H1 (cell line): ENCODE measurements around the gene RPLP2. TPM values are rescaled to one million over a fixed set of nuclear protein-coding genes. Genes with fewer than 3 reads are reported as not detected.

Source experiments
- CTCF ChIA-PET: fragments of 300-600 bp; sonication (Branson Sonifier 250); formaldehyde crosslinking; loops from one replicate; lab custom pipeline; 2021; ENCODE audit not compliant: partially characterized antibody; lab: Charles Lee
- POLR2A ChIA-PET: fragments of 300-600 bp; sonication (Branson Sonifier 250); formaldehyde crosslinking; loops from one replicate; lab custom pipeline; 2021; ENCODE audit warnings: inconsistent platforms; ENCODE audit not compliant: partially characterized antibody; lab: Charles Lee
- DNase-seq, 2 experiments: peaks; one replicate each; pipeline versions ENCODE4 v3.0.0 to v3.0.0-alpha.2; 2010 to 2022; ENCODE audit warnings: low spot score in 2 of 2, low read depth in 1 of 2, mixed read lengths in 1 of 2
- FAIRE-seq: peaks from 2 replicates; lab custom pipeline; 2011; peaks lifted over from hg19 to GRCh38; lab: Jason Lieb, UNC
- H2AFZ ChIP-seq: 2 replicates; pipeline ENCODE4 v1.8.1; 2012; ENCODE audit warnings: low read length, inconsistent platforms
- H2AK5ac ChIP-seq: 2 replicates; pipeline ENCODE4 v1.6.1; 2013; ENCODE audit warnings: low read depth, low read length
- H2BK120ac ChIP-seq: replicated peaks from 2 replicates; pipeline ENCODE3; 2013; ENCODE audit warnings: low read depth, low read length, inconsistent platforms
- H2BK12ac ChIP-seq: 2 replicates; pipeline ENCODE4 v1.6.1; 2013; ENCODE audit warnings: low read depth, low read length
- H2BK15ac ChIP-seq: 2 replicates; pipeline ENCODE4 v1.6.1; 2013; ENCODE audit warnings: low read length
- H2BK20ac ChIP-seq: 2 replicates; pipeline ENCODE4 v1.6.1; 2013; ENCODE audit warnings: low read length
- H2BK5ac ChIP-seq: 2 replicates; pipeline ENCODE4 v1.6.1; 2013; ENCODE audit warnings: low read depth, low read length
- H3K14ac ChIP-seq: 2 replicates; pipeline ENCODE4 v1.6.1; 2013; ENCODE audit warnings: inconsistent platforms; ENCODE audit not compliant: insufficient read length
- H3K18ac ChIP-seq: 2 replicates; pipeline ENCODE4 v1.6.1; 2013; ENCODE audit warnings: low read length; ENCODE audit errors: extremely low read depth
- H3K23ac ChIP-seq: 2 replicates; pipeline ENCODE4 v1.6.1; 2013; ENCODE audit warnings: inconsistent platforms; ENCODE audit not compliant: insufficient read length
- H3K23me2 ChIP-seq: 2 replicates; pipeline ENCODE4 v1.6.1; 2013; ENCODE audit warnings: low read depth, low read length
- H3K27ac ChIP-seq: 2 replicates; pipeline ENCODE4 v1.6.1; 2011; ENCODE audit warnings: low read depth, low read length, inconsistent platforms
- H3K27me3 ChIP-seq, 4 experiments: replicated peaks in 1 of 4; 1 replicate in 1 of 4; 2 replicates in 3 of 4; pipeline versions ENCODE4 v1.6.1 to v1.8.1; 2011 to 2013; ENCODE audit warnings: low read length in 3 of 4, mild to moderate bottlenecking in 3 of 4, inconsistent platforms in 2 of 4, mixed read lengths in 2 of 4, moderate library complexity in 1 of 4; ENCODE audit not compliant: control insufficient read depth in 3 of 4, insufficient read depth in 3 of 4; ENCODE audit errors: extremely low read depth in 1 of 4
- H3K36me3 ChIP-seq, 4 experiments: 2 replicates each; pipeline versions ENCODE4 v1.6.1 to v1.8.1; 2011 to 2013; ENCODE audit warnings: mild to moderate bottlenecking in 4 of 4, low read length in 3 of 4, moderate library complexity in 2 of 4, control low read depth in 1 of 4, inconsistent platforms in 1 of 4; ENCODE audit not compliant: insufficient read depth in 4 of 4, control insufficient read depth in 2 of 4
- H3K4ac ChIP-seq: replicated peaks from 2 replicates; pipeline ENCODE3; 2013; ENCODE audit warnings: low read length, low read depth, mixed read lengths, inconsistent platforms; ENCODE audit not compliant: insufficient read length
- H3K4me1 ChIP-seq, 4 experiments: replicated peaks in 1 of 4; 1 replicate in 1 of 4; 2 replicates in 3 of 4; pipeline versions ENCODE4 v1.6.1 to v1.8.1; 2011 to 2013; ENCODE audit warnings: low read length in 3 of 4, inconsistent platforms in 2 of 4, mixed read lengths in 1 of 4; ENCODE audit not compliant: insufficient read depth in 4 of 4, control insufficient read depth in 3 of 4
- H3K4me2 ChIP-seq, 2 experiments: 2 replicates each; pipeline versions ENCODE4 v1.6.1 to v1.8.1; 2011 to 2013; ENCODE audit warnings: low read depth in 2 of 2, low read length in 2 of 2, control low read depth in 1 of 2, inconsistent platforms in 1 of 2, mild to moderate bottlenecking in 1 of 2; ENCODE audit not compliant: insufficient read depth in 1 of 2
- H3K4me3 ChIP-seq, 4 experiments: fragments of 200-600, 300-600 bp in 1 of 4; sonication (generic), shearing (Covaris generic), sonication (Bioruptor Twin) in 1 of 4; 2 replicates each; pipeline versions ENCODE4 v1.5.1 to v1.8.1; 2011 to 2016; ENCODE audit warnings: low read length in 4 of 4, low read depth in 3 of 4, control low read depth in 2 of 4, inconsistent platforms in 2 of 4, mild to moderate bottlenecking in 2 of 4, mixed read lengths in 1 of 4, moderate library complexity in 1 of 4; ENCODE audit not compliant: insufficient read depth in 2 of 4; ENCODE audit errors: extremely low read depth in 1 of 4
- H3K56ac ChIP-seq: replicated peaks from 2 replicates; pipeline ENCODE3; 2013; ENCODE audit warnings: low read depth, mild to moderate bottlenecking, mixed read lengths, low read length, inconsistent platforms; ENCODE audit not compliant: insufficient read length
- H3K79me1 ChIP-seq: 2 replicates; pipeline ENCODE4 v1.6.1; 2013; ENCODE audit warnings: low read depth, low read length, control low read depth
- H3K79me2 ChIP-seq, 2 experiments: 2 replicates each; pipeline versions ENCODE4 v1.6.1 to v1.8.1; 2012 to 2013; ENCODE audit warnings: low read length in 2 of 2, mild to moderate bottlenecking in 2 of 2, inconsistent platforms in 1 of 2; ENCODE audit not compliant: insufficient read depth in 2 of 2, control insufficient read depth in 1 of 2
- H3K9ac ChIP-seq, 4 experiments: replicated peaks in 1 of 4; 1 replicate in 1 of 4; 2 replicates in 3 of 4; pipeline versions ENCODE4 v1.6.1 to v1.8.1; 2011 to 2013; ENCODE audit warnings: low read depth in 3 of 4, low read length in 3 of 4, control low read depth in 2 of 4, mild to moderate bottlenecking in 2 of 4, moderate library complexity in 2 of 4, inconsistent platforms in 1 of 4; ENCODE audit errors: extremely low read depth in 1 of 4
- H3K9me3 ChIP-seq, 2 experiments: 2 replicates each; pipeline versions ENCODE4 v1.6.1 to v1.8.1; 2012 to 2013; ENCODE audit warnings: mild to moderate bottlenecking in 2 of 2, moderate library complexity in 2 of 2, control low read depth in 1 of 2, inconsistent platforms in 1 of 2, low read depth in 1 of 2, low read length in 1 of 2, mixed read lengths in 1 of 2; ENCODE audit not compliant: insufficient read depth in 2 of 2
- H4K20me1 ChIP-seq, 2 experiments: replicated peaks in 1 of 2; 2 replicates each; pipeline versions ENCODE3 to v1.8.1; 2011 to 2013; ENCODE audit warnings: inconsistent platforms in 2 of 2, low read length in 2 of 2, mild to moderate bottlenecking in 1 of 2; ENCODE audit not compliant: insufficient read depth in 2 of 2, control insufficient read depth in 1 of 2
- H4K5ac ChIP-seq: 2 replicates; pipeline ENCODE4 v1.6.1; 2013; ENCODE audit warnings: low read length, low read depth, mixed read lengths, inconsistent platforms; ENCODE audit not compliant: insufficient read length
- H4K8ac ChIP-seq: 2 replicates; pipeline ENCODE4 v1.8.0; 2013; ENCODE audit warnings: mild to moderate bottlenecking, moderate library complexity, low read length, inconsistent platforms; ENCODE audit not compliant: insufficient read depth; ENCODE audit errors: extremely low read depth
- H4K91ac ChIP-seq: replicated peaks from 2 replicates; pipeline ENCODE3; 2013; ENCODE audit warnings: low read length, mixed read lengths, inconsistent platforms; ENCODE audit not compliant: insufficient read length
- ASH2L ChIP-seq: fragments of 200-600, 300-600 bp; sonication (generic); IDR thresholded peaks from one replicate; pipeline ENCODE4 v1.7.1; 2017; ENCODE audit warnings: low read length
- GTF2F1 ChIP-seq: IDR thresholded peaks from 2 replicates; pipeline ENCODE4 v1.6.1; 2012; ENCODE audit warnings: low read depth, low read length, improper control_type of control experiment, borderline replicate concordance
- RAD21 ChIP-seq, 2 experiments: IDR thresholded peaks in 1 of 2; conservative IDR thresholded peaks in 1 of 2; 2 replicates each; pipeline ENCODE4 v1.6.1; 2011; ENCODE audit warnings: low read depth in 2 of 2, low read length in 2 of 2, improper control_type of control experiment in 1 of 2, inconsistent platforms in 1 of 2, mild to moderate bottlenecking in 1 of 2, moderate library complexity in 1 of 2
- SP2 ChIP-seq: IDR thresholded peaks from 2 replicates; pipeline ENCODE4 v1.6.1; 2012; ENCODE audit warnings: mild to moderate bottlenecking, low read length, inconsistent platforms
- TAF7 ChIP-seq: optimal IDR thresholded peaks from 2 replicates; pipeline ENCODE3; 2011; ENCODE audit warnings: low read depth, mild to moderate bottlenecking, inconsistent platforms, low read length, moderate library complexity, borderline replicate concordance
- ZNF274 ChIP-seq: IDR thresholded peaks from 2 replicates; pipeline ENCODE4 v1.7.0; 2012; ENCODE audit warnings: low read length, borderline replicate concordance; ENCODE audit errors: extremely low read depth
- WGBS, 2 experiments: shearing (Covaris generic) in 1 of 2; methylation state at CpG; one replicate each; pipeline versions ENCODE4 v1.1.6 to v1.1.7; 2013 to 2015; ENCODE audit warnings: low lambda C conversion rate in 2 of 2, mixed read lengths in 2 of 2, inconsistent platforms in 1 of 2, low coverage in 1 of 2, missing lambda C conversion rate in 1 of 2; ENCODE audit not compliant: insufficient replicate concordance in 2 of 2, insufficient coverage in 1 of 2, insufficient read length in 1 of 2; ENCODE audit errors: extremely low coverage in 1 of 2, missing lambda C conversion rate in 1 of 2; 5-methylcytosine and 5-hydroxymethylcytosine counted together
- polyA plus RNA-seq, 7 experiments: library from polyadenylated mRNA; depleted of rRNA in 3 of 7; stranded (reverse) in 5 of 7; unstranded in 2 of 7; fragments of >200 nt in 5 of 7; fragments of 200-250 nt in 2 of 7; gene quantifications; 1 replicate in 5 of 7; 2 replicates in 1 of 7; 4 replicates in 1 of 7; pipeline versions ENCODE4 v1.2.1 to v1.2.3, GENCODE V29; 2011 to 2013; ENCODE audit warnings: missing spikeins in 2 of 7, mixed read lengths in 2 of 7
- total RNA-seq: library from RNA; stranded (reverse); fragmentation: NEBNext Ultra II Directional; extraction: Animal tissue kit (Norgen Biotek cat#: 25700); gene quantifications from 2 replicates; pipeline ENCODE4 v1.2.1, GENCODE V29; 2021

Gene RPLP2
- total and polyA plus RNA-seq, 2 of the 8 experiments (the other 6 are each of a cell fraction or from before 2014, with no cell fraction given), result 1,789 to 2,106 TPM

DNA sequence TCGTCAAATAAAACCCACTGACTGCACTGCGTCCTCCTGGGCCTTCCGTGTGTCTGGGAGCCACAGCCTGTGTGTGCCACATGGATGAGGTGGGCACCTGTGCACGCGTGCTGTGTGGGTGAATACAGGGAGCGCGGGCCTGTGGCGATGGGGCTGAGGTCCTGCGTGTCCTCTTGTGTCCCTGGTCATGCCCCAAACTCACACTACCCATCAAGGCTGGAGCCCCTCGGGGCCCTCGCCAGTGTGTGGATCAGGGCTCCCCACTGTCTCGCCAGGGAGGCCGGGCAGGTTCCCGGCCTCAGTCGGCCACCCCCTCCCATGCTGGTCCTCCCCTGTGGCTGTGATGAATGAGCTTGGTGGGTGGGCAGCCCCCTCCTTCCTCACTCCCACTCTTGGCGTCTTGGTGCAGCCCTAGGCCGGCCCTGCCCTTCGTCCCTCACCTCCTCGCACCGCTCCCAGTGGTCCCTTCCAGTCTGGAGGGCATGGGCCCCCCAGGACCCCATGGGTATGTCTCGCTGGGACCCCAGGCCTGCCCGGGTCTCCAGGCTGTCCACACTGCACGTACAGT lies 22.3 kb downstream of the RPLP2 start:
- WGBS, 2 experiments, result 67% methylated on average over 21 of the region's 23 CpGs; no CpG with 5 or more reads in 1 of the 2 experiments
- H3K9me3 ChIP-seq, result no peaks in the 10 kb centered on the region
- DNase-seq, result no peak
- peaks cover 0 to 4% (median under 1%) of the 10 kb centered on the region in 4 experiments; a peak in 3 of 8 replicates for H3K36me3 ChIP-seq
- no peak overlapping the region for H2BK120ac ChIP-seq
- no peak overlapping the region for H3K14ac ChIP-seq
- peaks cover 0 to 54% (median 46%) of the 10 kb centered on the region in 4 experiments; a peak in 6 of 7 replicates for H3K4me1 ChIP-seq
- H3K27me3 ChIP-seq, result peaks cover 6 to 41% (median 31%) of the 10 kb centered on the region in 4 experiments
- peak overlapping the region; percentile 81 for H4K8ac ChIP-seq
- peak overlapping the region; percentile 23; the same call in 1 of the 2 replicates for H2BK15ac ChIP-seq
- POLR2A ChIA-PET, result interaction anchor here (1.0 to 53.0 kb wide), 6 partner anchors 2 to 88 kb away, joined by 3 to 1917 read pairs (median 120); partner anchors contain the start of genes CD151, CEND1, CRACR2B and PIDD1
- 0 out of 2 replicates have a peak overlapping the region, but pooled peaks have one; percentile 72 for H2BK20ac ChIP-seq
- CTCF ChIA-PET, result interaction anchor here (0.6 to 2.8 kb wide), 9 partner anchors 9 to 91 kb away, joined by 3 to 10 read pairs (median 4); partner anchors contain the start of genes PNPLA2, POLR2L and TSPAN4
- peaks cover 2 to 15% of the 10 kb centered on the region in 2 experiments for H4K20me1 ChIP-seq
- H3K27ac ChIP-seq, result no peak overlapping the region
- H2BK5ac ChIP-seq, result peak overlapping the region; percentile 26; the same call in 1 of the 2 replicates
- peak overlapping the region in 1 of 4 experiments; percentile 29; a peak in 2 of 7 replicates for H3K9ac ChIP-seq
- H3K4ac ChIP-seq, result peak overlapping the region; percentile 78
- no peak overlapping the region for H2AFZ ChIP-seq
- no peak for FAIRE-seq
- H3K4me3 ChIP-seq, result peak overlapping the region; percentile 33 to 76 (median 48)
- H4K5ac ChIP-seq, result peak overlapping the region; percentile 84
- 0 out of 2 replicates have a peak overlapping the region, but pooled peaks have one; percentile 19 for H2AK5ac ChIP-seq
- peak overlapping the region; percentile 10; the same call in 1 of the 2 replicates for H2BK12ac ChIP-seq
- TF ChIP-seq ASH2L (peak; percentile 19), RAD21 (IDR thresholded peaks at IDR 0.05 in 1 of 2, conservative IDR thresholded peaks at IDR 0.05 in 1 of 2; ENCODE audit: low read depth in 2 of 2, low read length in 2 of 2) (no peak), ZNF274 (no peak), TAF7 (no peak), SP2 (no peak), GTF2F1 (no peak)
- no peaks in the 10 kb centered on the region; the same call in 1 of the 2 replicates for H3K79me1 ChIP-seq
- peaks cover 34% of the 10 kb centered on the region for H3K23me2 ChIP-seq
- H4K91ac ChIP-seq, result peak overlapping the region; percentile 87
- peak overlapping the region; percentile 59 for H3K56ac ChIP-seq
- peak overlapping the region; percentile 74 to 84 for H3K4me2 ChIP-seq
- no peaks in the 10 kb centered on the region; a peak in 1 of 4 replicates for H3K79me2 ChIP-seq
- no peak overlapping the region for H3K23ac ChIP-seq
- peak overlapping the region; percentile 97 for H3K18ac ChIP-seq
